H1 (cell line): ENCODE measurements around the gene WDR90. TPM values are rescaled to one million over a fixed set of nuclear protein-coding genes. Genes with fewer than 3 reads are reported as not detected.

Experiments used
- CTCF ChIA-PET: fragments of 300-600 bp; sonication (Branson Sonifier 250); formaldehyde crosslinking; loops from one replicate; lab custom pipeline; 2021; ENCODE audit not compliant: partially characterized antibody; lab: Charles Lee
- POLR2A ChIA-PET: fragments of 300-600 bp; sonication (Branson Sonifier 250); formaldehyde crosslinking; loops from one replicate; lab custom pipeline; 2021; ENCODE audit warnings: inconsistent platforms; ENCODE audit not compliant: partially characterized antibody; lab: Charles Lee
- DNase-seq, 2 experiments: peaks; one replicate each; pipeline versions ENCODE4 v3.0.0 to v3.0.0-alpha.2; 2010 to 2022; ENCODE audit warnings: low spot score in 2 of 2, low read depth in 1 of 2, mixed read lengths in 1 of 2
- FAIRE-seq: peaks from 2 replicates; lab custom pipeline; 2011; peaks lifted over from hg19 to GRCh38; lab: Jason Lieb, UNC
- H2AFZ ChIP-seq: 2 replicates; pipeline ENCODE4 v1.8.1; 2012; ENCODE audit warnings: low read length, inconsistent platforms
- H2AK5ac ChIP-seq: 2 replicates; pipeline ENCODE4 v1.6.1; 2013; ENCODE audit warnings: low read depth, low read length
- H2BK120ac ChIP-seq: replicated peaks from 2 replicates; pipeline ENCODE3; 2013; ENCODE audit warnings: low read depth, low read length, inconsistent platforms
- H2BK12ac ChIP-seq: 2 replicates; pipeline ENCODE4 v1.6.1; 2013; ENCODE audit warnings: low read depth, low read length
- H2BK15ac ChIP-seq: 2 replicates; pipeline ENCODE4 v1.6.1; 2013; ENCODE audit warnings: low read length
- H2BK20ac ChIP-seq: 2 replicates; pipeline ENCODE4 v1.6.1; 2013; ENCODE audit warnings: low read length
- H2BK5ac ChIP-seq: 2 replicates; pipeline ENCODE4 v1.6.1; 2013; ENCODE audit warnings: low read depth, low read length
- H3K14ac ChIP-seq: 2 replicates; pipeline ENCODE4 v1.6.1; 2013; ENCODE audit warnings: inconsistent platforms; ENCODE audit not compliant: insufficient read length
- H3K18ac ChIP-seq: 2 replicates; pipeline ENCODE4 v1.6.1; 2013; ENCODE audit warnings: low read length; ENCODE audit errors: extremely low read depth
- H3K23ac ChIP-seq: 2 replicates; pipeline ENCODE4 v1.6.1; 2013; ENCODE audit warnings: inconsistent platforms; ENCODE audit not compliant: insufficient read length
- H3K23me2 ChIP-seq: 2 replicates; pipeline ENCODE4 v1.6.1; 2013; ENCODE audit warnings: low read depth, low read length
- H3K27ac ChIP-seq: 2 replicates; pipeline ENCODE4 v1.6.1; 2011; ENCODE audit warnings: low read depth, low read length, inconsistent platforms
- H3K27me3 ChIP-seq, 4 experiments: replicated peaks in 1 of 4; 1 replicate in 1 of 4; 2 replicates in 3 of 4; pipeline versions ENCODE4 v1.6.1 to v1.8.1; 2011 to 2013; ENCODE audit warnings: low read length in 3 of 4, mild to moderate bottlenecking in 3 of 4, inconsistent platforms in 2 of 4, mixed read lengths in 2 of 4, moderate library complexity in 1 of 4; ENCODE audit not compliant: control insufficient read depth in 3 of 4, insufficient read depth in 3 of 4; ENCODE audit errors: extremely low read depth in 1 of 4
- H3K36me3 ChIP-seq, 4 experiments: 2 replicates each; pipeline versions ENCODE4 v1.6.1 to v1.8.1; 2011 to 2013; ENCODE audit warnings: mild to moderate bottlenecking in 4 of 4, low read length in 3 of 4, moderate library complexity in 2 of 4, control low read depth in 1 of 4, inconsistent platforms in 1 of 4; ENCODE audit not compliant: insufficient read depth in 4 of 4, control insufficient read depth in 2 of 4
- H3K4ac ChIP-seq: replicated peaks from 2 replicates; pipeline ENCODE3; 2013; ENCODE audit warnings: low read length, low read depth, mixed read lengths, inconsistent platforms; ENCODE audit not compliant: insufficient read length
- H3K4me1 ChIP-seq, 4 experiments: replicated peaks in 1 of 4; 1 replicate in 1 of 4; 2 replicates in 3 of 4; pipeline versions ENCODE4 v1.6.1 to v1.8.1; 2011 to 2013; ENCODE audit warnings: low read length in 3 of 4, inconsistent platforms in 2 of 4, mixed read lengths in 1 of 4; ENCODE audit not compliant: insufficient read depth in 4 of 4, control insufficient read depth in 3 of 4
- H3K4me2 ChIP-seq, 2 experiments: 2 replicates each; pipeline versions ENCODE4 v1.6.1 to v1.8.1; 2011 to 2013; ENCODE audit warnings: low read depth in 2 of 2, low read length in 2 of 2, control low read depth in 1 of 2, inconsistent platforms in 1 of 2, mild to moderate bottlenecking in 1 of 2; ENCODE audit not compliant: insufficient read depth in 1 of 2
- H3K4me3 ChIP-seq, 4 experiments: fragments of 200-600, 300-600 bp in 1 of 4; sonication (generic), shearing (Covaris generic), sonication (Bioruptor Twin) in 1 of 4; 2 replicates each; pipeline versions ENCODE4 v1.5.1 to v1.8.1; 2011 to 2016; ENCODE audit warnings: low read length in 4 of 4, low read depth in 3 of 4, control low read depth in 2 of 4, inconsistent platforms in 2 of 4, mild to moderate bottlenecking in 2 of 4, mixed read lengths in 1 of 4, moderate library complexity in 1 of 4; ENCODE audit not compliant: insufficient read depth in 2 of 4; ENCODE audit errors: extremely low read depth in 1 of 4
- H3K56ac ChIP-seq: replicated peaks from 2 replicates; pipeline ENCODE3; 2013; ENCODE audit warnings: low read depth, mild to moderate bottlenecking, mixed read lengths, low read length, inconsistent platforms; ENCODE audit not compliant: insufficient read length
- H3K79me1 ChIP-seq: 2 replicates; pipeline ENCODE4 v1.6.1; 2013; ENCODE audit warnings: low read depth, low read length, control low read depth
- H3K79me2 ChIP-seq, 2 experiments: 2 replicates each; pipeline versions ENCODE4 v1.6.1 to v1.8.1; 2012 to 2013; ENCODE audit warnings: low read length in 2 of 2, mild to moderate bottlenecking in 2 of 2, inconsistent platforms in 1 of 2; ENCODE audit not compliant: insufficient read depth in 2 of 2, control insufficient read depth in 1 of 2
- H3K9ac ChIP-seq, 4 experiments: replicated peaks in 1 of 4; 1 replicate in 1 of 4; 2 replicates in 3 of 4; pipeline versions ENCODE4 v1.6.1 to v1.8.1; 2011 to 2013; ENCODE audit warnings: low read depth in 3 of 4, low read length in 3 of 4, control low read depth in 2 of 4, mild to moderate bottlenecking in 2 of 4, moderate library complexity in 2 of 4, inconsistent platforms in 1 of 4; ENCODE audit errors: extremely low read depth in 1 of 4
- H3K9me3 ChIP-seq, 2 experiments: 2 replicates each; pipeline versions ENCODE4 v1.6.1 to v1.8.1; 2012 to 2013; ENCODE audit warnings: mild to moderate bottlenecking in 2 of 2, moderate library complexity in 2 of 2, control low read depth in 1 of 2, inconsistent platforms in 1 of 2, low read depth in 1 of 2, low read length in 1 of 2, mixed read lengths in 1 of 2; ENCODE audit not compliant: insufficient read depth in 2 of 2
- H4K20me1 ChIP-seq, 2 experiments: replicated peaks in 1 of 2; 2 replicates each; pipeline versions ENCODE3 to v1.8.1; 2011 to 2013; ENCODE audit warnings: inconsistent platforms in 2 of 2, low read length in 2 of 2, mild to moderate bottlenecking in 1 of 2; ENCODE audit not compliant: insufficient read depth in 2 of 2, control insufficient read depth in 1 of 2
- H4K5ac ChIP-seq: 2 replicates; pipeline ENCODE4 v1.6.1; 2013; ENCODE audit warnings: low read length, low read depth, mixed read lengths, inconsistent platforms; ENCODE audit not compliant: insufficient read length
- H4K8ac ChIP-seq: 2 replicates; pipeline ENCODE4 v1.8.0; 2013; ENCODE audit warnings: mild to moderate bottlenecking, moderate library complexity, low read length, inconsistent platforms; ENCODE audit not compliant: insufficient read depth; ENCODE audit errors: extremely low read depth
- H4K91ac ChIP-seq: replicated peaks from 2 replicates; pipeline ENCODE3; 2013; ENCODE audit warnings: low read length, mixed read lengths, inconsistent platforms; ENCODE audit not compliant: insufficient read length
- EGR1 ChIP-seq: IDR thresholded peaks from 2 replicates; pipeline ENCODE4 v1.6.1; 2011; ENCODE audit warnings: low read depth, low read length, borderline replicate concordance
- HDAC2 ChIP-seq, 2 experiments: fragments of 300-600 bp in 1 of 2; sonication (generic) in 1 of 2; IDR thresholded peaks; 2 replicates each; pipeline ENCODE4 v1.6.1; 2011 to 2012; ENCODE audit warnings: low read depth in 2 of 2, low read length in 2 of 2, mild to moderate bottlenecking in 2 of 2, moderate library complexity in 2 of 2, borderline replicate concordance in 1 of 2, inconsistent platforms in 1 of 2
- HDAC6 ChIP-seq: IDR thresholded peaks from one replicate; pipeline ENCODE4 v1.7.1; 2012; ENCODE audit warnings: low read depth, mild to moderate bottlenecking, inconsistent platforms, low read length, moderate library complexity
- JUND ChIP-seq: IDR thresholded peaks from 2 replicates; pipeline ENCODE4 v1.6.1; 2011; ENCODE audit warnings: mild to moderate bottlenecking, improper control_type of control experiment, low read length
- RBBP5 ChIP-seq: IDR thresholded peaks from 2 replicates; pipeline ENCODE4 v1.7.1; 2012; ENCODE audit warnings: low read depth, mild to moderate bottlenecking, inconsistent platforms, low read length, moderate library complexity, borderline replicate concordance
- SAP30 ChIP-seq: fragments of 300-600 bp; sonication (generic); IDR thresholded peaks from 2 replicates; pipeline ENCODE4 v1.7.1; 2012; ENCODE audit warnings: low read length, moderate library complexity, mild to moderate bottlenecking, inconsistent platforms; ENCODE audit not compliant: insufficient read depth, insufficient replicate concordance
- SRF ChIP-seq: IDR thresholded peaks from 2 replicates; pipeline ENCODE4 v1.6.1; 2011; ENCODE audit warnings: mild to moderate bottlenecking, low read depth, low read length, moderate library complexity
- TAF7 ChIP-seq: optimal IDR thresholded peaks from 2 replicates; pipeline ENCODE3; 2011; ENCODE audit warnings: low read depth, mild to moderate bottlenecking, inconsistent platforms, low read length, moderate library complexity, borderline replicate concordance
- WGBS, 2 experiments: shearing (Covaris generic) in 1 of 2; methylation state at CpG; one replicate each; pipeline versions ENCODE4 v1.1.6 to v1.1.7; 2013 to 2015; ENCODE audit warnings: low lambda C conversion rate in 2 of 2, mixed read lengths in 2 of 2, inconsistent platforms in 1 of 2, low coverage in 1 of 2, missing lambda C conversion rate in 1 of 2; ENCODE audit not compliant: insufficient replicate concordance in 2 of 2, insufficient coverage in 1 of 2, insufficient read length in 1 of 2; ENCODE audit errors: extremely low coverage in 1 of 2, missing lambda C conversion rate in 1 of 2; 5-methylcytosine and 5-hydroxymethylcytosine counted together
- polyA plus RNA-seq, 7 experiments: library from polyadenylated mRNA; depleted of rRNA in 3 of 7; stranded (reverse) in 5 of 7; unstranded in 2 of 7; fragments of >200 nt in 5 of 7; fragments of 200-250 nt in 2 of 7; gene quantifications; 1 replicate in 5 of 7; 2 replicates in 1 of 7; 4 replicates in 1 of 7; pipeline versions ENCODE4 v1.2.1 to v1.2.3, GENCODE V29; 2011 to 2013; ENCODE audit warnings: missing spikeins in 2 of 7, mixed read lengths in 2 of 7
- total RNA-seq: library from RNA; stranded (reverse); fragmentation: NEBNext Ultra II Directional; extraction: Animal tissue kit (Norgen Biotek cat#: 25700); gene quantifications from 2 replicates; pipeline ENCODE4 v1.2.1, GENCODE V29; 2021
- TF ChIP-seq, protein P1 (sequence below): IDR thresholded peaks from 2 replicates; pipeline ENCODE4 v1.6.1; 2012; ENCODE audit warnings: low read length, inconsistent platforms

The WDR90 gene
- total and polyA plus RNA-seq, 2 of the 8 experiments (the other 6 are each of a cell fraction or from before 2014, with no cell fraction given), result 24.0 to 47.2 TPM

DNA sequence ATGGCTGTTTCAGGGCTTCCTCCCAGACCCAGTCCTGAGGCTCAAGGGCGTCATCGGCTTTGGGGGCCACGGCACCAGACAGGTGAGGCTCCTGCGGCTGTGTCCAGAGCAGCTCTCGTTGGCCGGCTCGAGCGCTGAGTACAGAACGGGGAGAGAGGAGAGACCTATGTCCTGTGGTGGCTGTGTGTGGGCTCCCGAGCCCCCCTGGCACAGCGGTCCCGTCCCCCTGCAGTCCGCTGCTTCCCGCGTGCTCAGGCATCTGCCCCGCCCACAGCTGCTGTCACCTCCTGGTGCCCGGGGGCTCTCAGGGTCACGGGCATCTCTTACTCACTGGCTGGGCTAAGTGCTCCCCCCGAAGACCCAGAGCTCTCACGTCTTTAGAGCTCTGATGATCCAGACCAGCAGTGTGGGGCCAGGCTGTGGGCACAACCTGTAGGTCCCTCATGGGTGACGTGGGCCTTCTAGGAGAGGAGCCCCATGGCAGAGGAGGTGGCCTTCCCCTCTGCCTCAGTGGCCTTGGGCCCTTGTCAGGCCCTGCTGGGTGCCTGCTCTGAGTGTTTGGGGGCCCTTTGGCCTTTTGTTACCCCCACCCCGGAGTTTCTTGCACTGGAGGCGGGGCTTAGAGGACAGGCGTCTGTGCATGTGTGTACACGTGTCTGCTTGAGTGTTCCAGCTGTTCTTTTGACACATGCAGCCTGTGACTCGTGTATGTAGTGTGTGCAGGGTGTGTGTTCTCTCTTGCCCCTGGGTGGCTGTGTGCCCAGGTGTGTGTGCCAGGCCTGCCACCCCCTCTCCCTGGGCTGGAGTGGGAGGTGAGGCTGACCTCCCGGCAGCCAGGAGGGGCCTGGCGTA lies 3.5 kb downstream of the WDR90 start:
- ChIA-PET POLR2A (interaction anchor here (0.7 to 1.9 kb wide), 5 partner anchors 10 to 78 kb away, joined by 3 to 4 read pairs (median 3); partner anchors contain the start of genes METTL26 and RHOT2), CTCF (interaction anchor here (1.0 to 7.9 kb wide), 5 partner anchors 8 to 52 kb away, joined by 3 to 104 read pairs (median 3); partner anchors contain the start of gene RHOT2)
- H3K56ac ChIP-seq, result no peak overlapping the region
- no peak overlapping the region for H2AFZ ChIP-seq
- H3K27me3 ChIP-seq, result no peaks in the 10 kb centered on the region
- no peak overlapping the region for H3K18ac ChIP-seq
- H4K20me1 ChIP-seq, result peaks cover 0 to 2% of the 10 kb centered on the region in 2 experiments
- H3K79me1 ChIP-seq, result no peaks in the 10 kb centered on the region
- H3K79me2 ChIP-seq, result no peaks in the 10 kb centered on the region
- peaks cover 7% of the 10 kb centered on the region for H3K23me2 ChIP-seq
- H2BK12ac ChIP-seq, result no peak overlapping the region
- H3K27ac ChIP-seq, result no peak overlapping the region
- no peak overlapping the region for H3K9ac ChIP-seq
- no peak overlapping the region for H2AK5ac ChIP-seq
- no peaks in the 10 kb centered on the region for H3K9me3 ChIP-seq
- no peak overlapping the region for H3K4me3 ChIP-seq
- H2BK5ac ChIP-seq, result no peak overlapping the region
- H3K4me2 ChIP-seq, result no peak overlapping the region
- 90% methylated on average over 18 of the region's 28 CpGs; no CpG with 5 or more reads in 1 of the 2 experiments for WGBS, 2 experiments
- H3K4ac ChIP-seq, result no peak overlapping the region
- FAIRE-seq, result no peak
- H2BK120ac ChIP-seq, result no peak overlapping the region
- no peak overlapping the region for H4K91ac ChIP-seq
- peaks cover 0 to 35% (median 1%) of the 10 kb centered on the region in 4 experiments; a peak in 1 of 8 replicates for H3K36me3 ChIP-seq
- no peak overlapping the region; the same call in 1 of the 2 replicates for H4K8ac ChIP-seq
- no peak overlapping the region for H2BK15ac ChIP-seq
- no peak overlapping the region for H2BK20ac ChIP-seq
- H3K23ac ChIP-seq, result no peak overlapping the region
- peaks cover 0 to 4% (median under 1%) of the 10 kb centered on the region in 4 experiments; a peak in 4 of 7 replicates for H3K4me1 ChIP-seq
- no peak overlapping the region for H3K14ac ChIP-seq
- H4K5ac ChIP-seq, result no peak overlapping the region
- DNase-seq, result no peak
- TF ChIP-seq, protein P1, sequence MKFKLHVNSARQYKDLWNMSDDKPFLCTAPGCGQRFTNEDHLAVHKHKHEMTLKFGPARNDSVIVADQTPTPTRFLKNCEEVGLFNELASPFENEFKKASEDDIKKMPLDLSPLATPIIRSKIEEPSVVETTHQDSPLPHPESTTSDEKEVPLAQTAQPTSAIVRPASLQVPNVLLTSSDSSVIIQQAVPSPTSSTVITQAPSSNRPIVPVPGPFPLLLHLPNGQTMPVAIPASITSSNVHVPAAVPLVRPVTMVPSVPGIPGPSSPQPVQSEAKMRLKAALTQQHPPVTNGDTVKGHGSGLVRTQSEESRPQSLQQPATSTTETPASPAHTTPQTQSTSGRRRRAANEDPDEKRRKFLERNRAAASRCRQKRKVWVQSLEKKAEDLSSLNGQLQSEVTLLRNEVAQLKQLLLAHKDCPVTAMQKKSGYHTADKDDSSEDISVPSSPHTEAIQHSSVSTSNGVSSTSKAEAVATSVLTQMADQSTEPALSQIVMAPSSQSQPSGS, result no peak
- TF ChIP-seq TAF7, result no peak
- TF ChIP-seq RBBP5, result no peak
- TF ChIP-seq JUND, result no peak
- no peak for TF ChIP-seq HDAC6
- no peak for TF ChIP-seq SRF
- no peak for TF ChIP-seq EGR1
- TF ChIP-seq SAP30, result no peak
- no peak for TF ChIP-seq HDAC2 (IDR thresholded peaks at IDR 0.05; ENCODE audit: borderline replicate concordance in 1 of 2, low read depth in 2 of 2, low read length in 2 of 2)
